ENCODE data around the gene ACTN3. TPM values are rescaled to one million over a fixed set of nuclear protein-coding genes. Genes with fewer than 3 reads are reported as not detected.
A peak's percentile ranks its signal among the peaks of the same experiment; 100 is the strongest.

ACTN3 gene
- total RNA-seq, 1 experiment from 2014 or later: not detected

DNA sequence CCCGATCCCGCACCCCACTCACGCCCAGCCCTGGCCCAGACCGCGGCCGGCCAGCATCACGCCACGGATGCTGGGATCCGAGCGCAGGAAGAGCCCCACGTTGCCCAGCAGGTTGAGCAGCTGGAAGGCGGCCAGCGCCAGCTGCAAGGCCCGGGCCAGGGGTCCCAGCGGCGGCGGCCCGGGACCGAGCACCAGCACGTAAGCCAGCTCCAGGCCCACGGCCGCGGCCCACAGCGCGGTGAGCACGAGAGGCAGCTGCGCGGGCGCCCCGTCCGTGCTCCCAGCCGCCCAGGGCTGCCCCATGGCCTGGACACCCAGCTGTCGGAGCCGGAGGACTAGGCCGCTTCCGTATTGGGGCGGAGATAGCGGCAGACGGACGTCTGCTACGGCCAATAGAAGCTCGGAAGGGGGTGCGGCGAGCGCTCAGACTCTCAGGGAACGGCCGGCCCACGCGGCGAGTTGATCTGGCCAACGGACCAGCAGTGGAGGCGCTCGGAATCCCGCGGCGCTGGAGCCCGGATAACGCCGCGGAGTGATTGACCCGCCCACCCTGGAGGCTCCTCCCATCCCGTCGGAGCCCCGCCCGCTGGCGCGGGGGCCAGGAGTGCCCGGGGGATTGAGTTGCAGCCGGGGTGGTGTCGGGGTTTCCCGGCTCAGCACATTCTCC lies 869 bp upstream of the ACTN3 start, which contains the start of gene ZDHHC24:
ZDHHC24 (minus strand) TSS at position 348 of the 667 bp plus-strand sequence; CDS start at position 303, 45 bp downstream.
- H3K79me2 ChIP-seq (ENCODE audit: low read length): 0 out of 2 replicates have a peak, but pooled peaks cover 4% of the 10 kb centered on the region
- no TSS peak for BruUV-seq (replicated peaks)
- H3K27ac ChIP-seq (ENCODE audit: low read length): 0 out of 2 replicates have a peak within 1 kb of the TSS, but pooled peaks have one; percentile 10
- H3K9me3 ChIP-seq (ENCODE audit: low read length): no peaks in the 10 kb centered on the region
- no peaks in the 10 kb centered on the region for H3K9me2 ChIP-seq (replicated peaks; ENCODE audit: low read length)
- peak; percentile 99 for DNase-seq
- H3F3A ChIP-seq (ENCODE audit: low read length, unreplicated experiment): no peaks in the 10 kb centered on the region
- intact Hi-C loops (cut with micrococcal nuclease): loop anchor here (1.0 to 2.0 kb wide), 2 partner anchors 46 to 71 kb away; partner anchors contain the start of gene RBM14
- no peaks in the 10 kb centered on the region for H4K20me1 ChIP-seq (ENCODE audit: low read length)
- ATAC-seq: peak; percentile 96
- no peaks in the 10 kb centered on the region for H3K36me3 ChIP-seq (ENCODE audit: low read depth, low read length)
- H2AFZ ChIP-seq (ENCODE audit: low read length): peak within 1 kb of the TSS; percentile 96
- ChIA-PET CTCF (interaction anchor here (0.6 kb wide), 1 partner anchor 115 kb away, joined by 17 read pairs; no protein-coding TSS in a partner anchor), POLR2A (ENCODE audit: unreplicated experiment) (interaction anchor here (0.6 to 0.8 kb wide), 5 partner anchors 10 to 114 kb away, joined by 3 to 7 read pairs (median 3); partner anchors contain the start of gene DPP3)
- no peaks in the 10 kb centered on the region for H3K27me3 ChIP-seq (ENCODE audit: low read length)
- peaks cover 21% of the 10 kb centered on the region for H3K4me1 ChIP-seq (ENCODE audit: insufficient read depth, low read length)
- peak within 1 kb of the TSS; percentile 89 for H3K9ac ChIP-seq (ENCODE audit: low read length)
- peak within 1 kb of the TSS; percentile 88 for H3K4me2 ChIP-seq (ENCODE audit: low read length)
- H3K4me3 ChIP-seq (ENCODE audit: low read length): peak within 1 kb of the TSS; percentile 89
- TF ChIP-seq CTCF (conservative IDR thresholded peaks at IDR 0.05; ENCODE audit: low read depth, low read length) (no peak), EZH2 (IDR thresholded peaks at IDR 0.05; ENCODE audit: low read length, unreplicated experiment) (no peak), EZH2phosphoT487 (IDR thresholded peaks at IDR 0.05; ENCODE audit: borderline replicate concordance, low read length) (no peak)

- Histone ChIP-seq H3K27ac (ENCODE audit: low read length) (no peak overlapping the region), H3K9ac (ENCODE audit: low read length) (no peak overlapping the region), H3F3A (ENCODE audit: low read length, unreplicated experiment) (no peaks in the 10 kb centered on the region), H3K4me3 (ENCODE audit: low read length) (no peak overlapping the region; the same call in 1 of the 2 replicates), H3K4me1 (ENCODE audit: insufficient read depth, low read length) (peaks cover 17% of the 10 kb centered on the region), H3K9me3 (ENCODE audit: low read length) (no peaks in the 10 kb centered on the region), H3K36me3 (ENCODE audit: low read depth, low read length) (no peaks in the 10 kb centered on the region), H3K27me3 (ENCODE audit: low read length) (no peaks in the 10 kb centered on the region), H4K20me1 (ENCODE audit: low read length) (no peaks in the 10 kb centered on the region), H3K9me2 (replicated peaks; ENCODE audit: low read length) (no peaks in the 10 kb centered on the region), H3K79me2 (ENCODE audit: low read length) (0 out of 2 replicates have a peak, but pooled peaks cover 4% of the 10 kb centered on the region), H3K4me2 (ENCODE audit: low read length) (peak overlapping the region; percentile 88), H2AFZ (ENCODE audit: low read length) (peak overlapping the region; percentile 96; the same call in 1 of the 2 replicates)
- intact Hi-C loops (cut with micrococcal nuclease): loop anchor here (1.0 to 2.0 kb wide), 2 partner anchors 45 to 70 kb away; partner anchors contain the start of gene RBM14
- TF ChIP-seq EZH2phosphoT487 (IDR thresholded peaks at IDR 0.05; ENCODE audit: borderline replicate concordance, low read length) (no peak), CTCF (conservative IDR thresholded peaks at IDR 0.05; ENCODE audit: low read depth, low read length) (no peak), EZH2 (IDR thresholded peaks at IDR 0.05; ENCODE audit: low read length, unreplicated experiment) (no peak)
- no TSS peak for BruUV-seq (replicated peaks)
- POLR2A ChIA-PET (ENCODE audit: unreplicated experiment): no interaction called here
- ATAC-seq (no peak), DNase-seq (no peak)
- CTCF ChIA-PET: no interaction called here
Observed at GRCh38 chr11:66546966-66547661, 411 bp downstream of the ACTN3 start.

Measured in PC-3 (cell line).